H1 (cell line): Measurements from ENCODE around the gene COL11A1.

Experiments
- POLR2A ChIP-seq, 2 experiments: IDR thresholded peaks; 1 replicate in 1 of 2; 2 replicates in 1 of 2; pipeline ENCODE4 v1.6.1; 2011; ENCODE audit warnings: low read depth in 2 of 2, low read length in 2 of 2, mild to moderate bottlenecking in 2 of 2; ENCODE audit errors: control extremely low read depth in 1 of 2
- POLR2AphosphoS5 ChIP-seq: IDR thresholded peaks from 2 replicates; pipeline ENCODE4 v1.6.1; 2011; ENCODE audit warnings: low read depth, low read length
- SRF ChIP-seq: IDR thresholded peaks from 2 replicates; pipeline ENCODE4 v1.6.1; 2011; ENCODE audit warnings: mild to moderate bottlenecking, low read depth, low read length, moderate library complexity
- TF ChIP-seq, protein P1 (sequence below): IDR thresholded peaks from 2 replicates; pipeline ENCODE4 v1.6.1; 2012; ENCODE audit warnings: inconsistent platforms
- TF ChIP-seq, protein P2 (sequence below), 3 experiments: IDR thresholded peaks; 1 replicate in 2 of 3; 2 replicates in 1 of 3; pipeline versions ENCODE4 v1.5.1 to v1.6.1; 2011; ENCODE audit warnings: low read length in 3 of 3, mild to moderate bottlenecking in 3 of 3, inconsistent platforms in 2 of 3, low read depth in 1 of 3, moderate library complexity in 1 of 3; ENCODE audit not compliant: insufficient read depth in 1 of 3; ENCODE audit errors: control extremely low read depth in 1 of 3

DNA sequence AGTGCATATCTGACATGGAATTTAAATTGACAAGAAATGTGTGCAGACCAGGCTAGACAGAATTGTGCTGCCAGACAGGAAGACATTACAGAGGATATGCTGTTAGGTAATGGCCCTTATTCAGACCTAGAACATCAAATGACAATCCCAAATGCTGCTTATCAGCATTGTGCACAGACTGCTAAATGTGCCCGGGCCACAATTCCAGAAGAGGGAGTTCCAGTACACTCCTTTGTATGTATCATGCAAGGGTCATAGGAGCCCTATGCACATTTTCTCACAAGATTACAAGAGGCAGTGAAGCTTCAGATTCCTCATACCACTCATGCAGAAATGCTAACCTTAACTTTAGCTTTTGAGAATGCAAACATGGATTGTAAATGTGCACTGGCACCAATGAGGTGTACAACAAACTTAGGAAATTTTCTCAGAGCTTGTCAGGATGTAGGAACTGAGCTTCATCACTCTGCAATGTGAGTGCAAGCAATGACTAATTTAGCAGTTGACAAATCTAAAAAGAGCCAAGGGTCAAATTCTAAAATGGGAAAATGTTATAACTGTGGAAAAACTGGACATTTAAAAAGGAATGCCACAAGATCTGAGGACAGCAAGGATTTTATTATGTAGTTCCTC, 273.5 kb downstream of the COL11A1 start:
- TF ChIP-seq, protein P1, sequence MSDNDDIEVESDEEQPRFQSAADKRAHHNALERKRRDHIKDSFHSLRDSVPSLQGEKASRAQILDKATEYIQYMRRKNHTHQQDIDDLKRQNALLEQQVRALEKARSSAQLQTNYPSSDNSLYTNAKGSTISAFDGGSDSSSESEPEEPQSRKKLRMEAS, result no peak
- TF ChIP-seq POLR2A (IDR thresholded peaks at IDR 0.05; ENCODE audit: control extremely low read depth in 1 of 2, low read depth in 2 of 2, low read length in 2 of 2) (no peak), SRF (no peak), POLR2AphosphoS5 (no peak)
- TF ChIP-seq, protein P2, sequence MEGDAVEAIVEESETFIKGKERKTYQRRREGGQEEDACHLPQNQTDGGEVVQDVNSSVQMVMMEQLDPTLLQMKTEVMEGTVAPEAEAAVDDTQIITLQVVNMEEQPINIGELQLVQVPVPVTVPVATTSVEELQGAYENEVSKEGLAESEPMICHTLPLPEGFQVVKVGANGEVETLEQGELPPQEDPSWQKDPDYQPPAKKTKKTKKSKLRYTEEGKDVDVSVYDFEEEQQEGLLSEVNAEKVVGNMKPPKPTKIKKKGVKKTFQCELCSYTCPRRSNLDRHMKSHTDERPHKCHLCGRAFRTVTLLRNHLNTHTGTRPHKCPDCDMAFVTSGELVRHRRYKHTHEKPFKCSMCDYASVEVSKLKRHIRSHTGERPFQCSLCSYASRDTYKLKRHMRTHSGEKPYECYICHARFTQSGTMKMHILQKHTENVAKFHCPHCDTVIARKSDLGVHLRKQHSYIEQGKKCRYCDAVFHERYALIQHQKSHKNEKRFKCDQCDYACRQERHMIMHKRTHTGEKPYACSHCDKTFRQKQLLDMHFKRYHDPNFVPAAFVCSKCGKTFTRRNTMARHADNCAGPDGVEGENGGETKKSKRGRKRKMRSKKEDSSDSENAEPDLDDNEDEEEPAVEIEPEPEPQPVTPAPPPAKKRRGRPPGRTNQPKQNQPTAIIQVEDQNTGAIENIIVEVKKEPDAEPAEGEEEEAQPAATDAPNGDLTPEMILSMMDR (IDR thresholded peaks at IDR 0.05; ENCODE audit: control extremely low read depth in 1 of 3, insufficient read depth in 1 of 3, low read depth in 1 of 3, low read length in 3 of 3), result no peak
